ENCODE results near the gene TMEM117. TPM values are rescaled to one million over a fixed set of nuclear protein-coding genes. Genes with fewer than 3 reads are reported as not detected.

TMEM117 gene
- total RNA-seq, 2 experiments from 2014 or later, result 1.4 to 2.1 TPM

GRCh38 chr12:44099486-44099885, 263.6 kb downstream of the TMEM117 start:
- no peak overlapping the region for H3K4me3 Mint-ChIP-seq
- no peaks in the 10 kb centered on the region for H3K4me1 Mint-ChIP-seq (ENCODE audit: low read depth)
- CTCF ChIA-PET, result no interaction called here
- peaks cover 7% of the 10 kb centered on the region for H3K36me3 Mint-ChIP-seq (ENCODE audit: low read depth)
- H3K27ac Mint-ChIP-seq, result no peak overlapping the region
- DNase-seq, result no peak
- peaks cover 6% of the 10 kb centered on the region for H3K9me3 Mint-ChIP-seq
- no peaks in the 10 kb centered on the region for H3K27me3 Mint-ChIP-seq (ENCODE audit: low read depth)
- intact Hi-C loops (cut with micrococcal nuclease), result no loop called here

- Mint-ChIP-seq H3K27ac (no peak overlapping the region), H3K27me3 (ENCODE audit: low read depth) (no peaks in the 10 kb centered on the region), H3K4me3 (no peak overlapping the region), H3K9me3 (peaks cover 5% of the 10 kb centered on the region), H3K4me1 (ENCODE audit: low read depth) (no peaks in the 10 kb centered on the region), H3K36me3 (ENCODE audit: low read depth) (peaks cover 4% of the 10 kb centered on the region)
- intact Hi-C loops (cut with micrococcal nuclease), result no loop called here
- CTCF ChIA-PET, result no interaction called here
- DNase-seq, result no peak
Measured at GRCh38 chr12:44100264-44100663, 264.4 kb downstream of the TMEM117 start.

GRCh38 chr12:44101475-44101874, 265.6 kb downstream of the TMEM117 start:
- H3K4me1 Mint-ChIP-seq (ENCODE audit: low read depth), result no peaks in the 10 kb centered on the region
- peaks cover 1% of the 10 kb centered on the region for H3K36me3 Mint-ChIP-seq (ENCODE audit: low read depth)
- H3K9me3 Mint-ChIP-seq, result peaks cover 2% of the 10 kb centered on the region
- H3K4me3 Mint-ChIP-seq, result no peak overlapping the region
- intact Hi-C loops (cut with micrococcal nuclease), result no loop called here
- no peak for DNase-seq
- no peaks in the 10 kb centered on the region for H3K27me3 Mint-ChIP-seq (ENCODE audit: low read depth)
- CTCF ChIA-PET, result no interaction called here
- no peak overlapping the region for H3K27ac Mint-ChIP-seq

- DNase-seq, result no peak
- intact Hi-C loops (cut with micrococcal nuclease), result no loop called here
- Mint-ChIP-seq H3K4me3 (no peak overlapping the region), H3K27ac (no peak overlapping the region), H3K36me3 (ENCODE audit: low read depth) (no peaks in the 10 kb centered on the region), H3K27me3 (ENCODE audit: low read depth) (no peaks in the 10 kb centered on the region), H3K4me1 (ENCODE audit: low read depth) (no peaks in the 10 kb centered on the region), H3K9me3 (peaks cover 4% of the 10 kb centered on the region)
- CTCF ChIA-PET, result interaction anchor here (0.6 to 0.7 kb wide), 2 partner anchors 9 to 11 kb away, joined by 3 to 4 read pairs; no protein-coding TSS in a partner anchor
Measured at GRCh38 chr12:44114906-44115305, 279.0 kb downstream of the TMEM117 start.

- Mint-ChIP-seq H3K27ac (no peak overlapping the region), H3K27me3 (ENCODE audit: low read depth) (no peaks in the 10 kb centered on the region), H3K9me3 (peaks cover 13% of the 10 kb centered on the region), H3K4me1 (ENCODE audit: low read depth) (no peaks in the 10 kb centered on the region), H3K4me3 (no peak overlapping the region), H3K36me3 (ENCODE audit: low read depth) (peaks cover 3% of the 10 kb centered on the region)
- CTCF ChIA-PET, result interaction anchor here (1.1 kb wide), 1 partner anchor 29 kb away, joined by 3 read pairs; no protein-coding TSS in a partner anchor
- intact Hi-C loops (cut with micrococcal nuclease), result no loop called here
- no peak for DNase-seq
Measured at GRCh38 chr12:44117337-44117736, 281.5 kb downstream of the TMEM117 start.

GRCh38 chr12:44118946-44119345, 283.1 kb downstream of the TMEM117 start:
- CTCF ChIA-PET, result interaction anchor here (0.5 kb wide), 1 partner anchor 13 kb away, joined by 3 read pairs; no protein-coding TSS in a partner anchor

GRCh38 chr12:44126806-44127205, 290.9 kb downstream of the TMEM117 start:
- CTCF ChIA-PET, result no interaction called here
- Mint-ChIP-seq H3K36me3 (ENCODE audit: low read depth) (peaks cover 2% of the 10 kb centered on the region), H3K4me3 (no peak overlapping the region), H3K9me3 (peaks cover 9% of the 10 kb centered on the region), H3K27me3 (ENCODE audit: low read depth) (no peaks in the 10 kb centered on the region), H3K27ac (no peak overlapping the region), H3K4me1 (ENCODE audit: low read depth) (no peaks in the 10 kb centered on the region)
- intact Hi-C loops (cut with micrococcal nuclease), result no loop called here
- DNase-seq, result no peak

More at GRCh38 chr12:44118946-44119345, 283.1 kb downstream of the TMEM117 start:
- H3K4me3 Mint-ChIP-seq, result no peak overlapping the region
- no peaks in the 10 kb centered on the region for H3K27me3 Mint-ChIP-seq (ENCODE audit: low read depth)
- H3K36me3 Mint-ChIP-seq (ENCODE audit: low read depth), result peaks cover 3% of the 10 kb centered on the region
- H3K4me1 Mint-ChIP-seq (ENCODE audit: low read depth), result no peaks in the 10 kb centered on the region
- intact Hi-C loops (cut with micrococcal nuclease), result no loop called here
- DNase-seq, result no peak
- peaks cover 22% of the 10 kb centered on the region for H3K9me3 Mint-ChIP-seq
- no peak overlapping the region for H3K27ac Mint-ChIP-seq

GRCh38 chr12:44127966-44128710, 292.3 kb downstream of the TMEM117 start:
- intact Hi-C loops (cut with micrococcal nuclease), result no loop called here
- CTCF ChIA-PET, result no interaction called here
- H3K9me3 Mint-ChIP-seq, result peaks cover 6% of the 10 kb centered on the region
- no peaks in the 10 kb centered on the region for H3K27me3 Mint-ChIP-seq (ENCODE audit: low read depth)
- H3K36me3 Mint-ChIP-seq (ENCODE audit: low read depth), result peaks cover 2% of the 10 kb centered on the region
- no peaks in the 10 kb centered on the region for H3K4me1 Mint-ChIP-seq (ENCODE audit: low read depth)
- DNase-seq, result no peak
- no peak overlapping the region for H3K27ac Mint-ChIP-seq
- no peak overlapping the region for H3K4me3 Mint-ChIP-seq

GRCh38 chr12:44143175-44143574, 307.3 kb downstream of the TMEM117 start:
- Mint-ChIP-seq H3K36me3 (ENCODE audit: low read depth) (peaks cover 5% of the 10 kb centered on the region), H3K9me3 (no peaks in the 10 kb centered on the region), H3K27ac (no peak overlapping the region), H3K27me3 (ENCODE audit: low read depth) (no peaks in the 10 kb centered on the region), H3K4me1 (ENCODE audit: low read depth) (no peaks in the 10 kb centered on the region), H3K4me3 (no peak overlapping the region)
- intact Hi-C loops (cut with micrococcal nuclease), result no loop called here
- no peak for DNase-seq
- CTCF ChIA-PET, result interaction anchor here (0.6 kb wide), 1 partner anchor 316 kb away, joined by 3 read pairs; no protein-coding TSS in a partner anchor

- CTCF ChIA-PET, result no interaction called here
Measured at GRCh38 chr12:44148936-44149335, 313.1 kb downstream of the TMEM117 start.

GRCh38 chr12:44154128-44154527, 318.2 kb downstream of the TMEM117 start:
- intact Hi-C loops (cut with micrococcal nuclease), result no loop called here
- Mint-ChIP-seq H3K9me3 (no peaks in the 10 kb centered on the region), H3K36me3 (ENCODE audit: low read depth) (no peaks in the 10 kb centered on the region), H3K4me1 (ENCODE audit: low read depth) (no peaks in the 10 kb centered on the region), H3K27me3 (ENCODE audit: low read depth) (no peaks in the 10 kb centered on the region), H3K27ac (no peak overlapping the region), H3K4me3 (no peak overlapping the region)
- no peak for DNase-seq
- CTCF ChIA-PET, result no interaction called here

More at GRCh38 chr12:44148936-44149335, 313.1 kb downstream of the TMEM117 start:
- DNase-seq, result no peak
- Mint-ChIP-seq H3K4me3 (no peak overlapping the region), H3K9me3 (no peaks in the 10 kb centered on the region), H3K27me3 (ENCODE audit: low read depth) (no peaks in the 10 kb centered on the region), H3K36me3 (ENCODE audit: low read depth) (peaks cover 3% of the 10 kb centered on the region), H3K27ac (no peak overlapping the region), H3K4me1 (ENCODE audit: low read depth) (no peaks in the 10 kb centered on the region)
- intact Hi-C loops (cut with micrococcal nuclease), result no loop called here

- Mint-ChIP-seq H3K9me3 (no peaks in the 10 kb centered on the region), H3K36me3 (ENCODE audit: low read depth) (no peaks in the 10 kb centered on the region), H3K4me1 (ENCODE audit: low read depth) (no peaks in the 10 kb centered on the region), H3K27ac (no peak overlapping the region), H3K27me3 (ENCODE audit: low read depth) (no peaks in the 10 kb centered on the region), H3K4me3 (no peak overlapping the region)
- CTCF ChIA-PET, result no interaction called here
- no peak for DNase-seq
- intact Hi-C loops (cut with micrococcal nuclease), result no loop called here
Measured at GRCh38 chr12:44155358-44155757, 319.5 kb downstream of the TMEM117 start.

GRCh38 chr12:44157359-44157758, 321.5 kb downstream of the TMEM117 start:
- CTCF ChIA-PET, result no interaction called here
- Mint-ChIP-seq H3K27me3 (ENCODE audit: low read depth) (no peaks in the 10 kb centered on the region), H3K36me3 (ENCODE audit: low read depth) (no peaks in the 10 kb centered on the region), H3K27ac (no peak overlapping the region), H3K4me1 (ENCODE audit: low read depth) (no peaks in the 10 kb centered on the region), H3K9me3 (no peaks in the 10 kb centered on the region), H3K4me3 (no peak overlapping the region)
- intact Hi-C loops (cut with micrococcal nuclease), result no loop called here
- DNase-seq, result no peak

Measured in activated naive CD4-positive, alpha-beta T cell treated with anti-CD3 and anti-CD28 coated beads for 36 hours (primary cell).